Measurements from ENCODE around the gene CEP72.
"Not testable (repeated sequence)": the region's sequence is repeated elsewhere in the genome, so short reads cannot be mapped to it uniquely, and the experiment has no call there.

The CEP72 gene

DNA sequence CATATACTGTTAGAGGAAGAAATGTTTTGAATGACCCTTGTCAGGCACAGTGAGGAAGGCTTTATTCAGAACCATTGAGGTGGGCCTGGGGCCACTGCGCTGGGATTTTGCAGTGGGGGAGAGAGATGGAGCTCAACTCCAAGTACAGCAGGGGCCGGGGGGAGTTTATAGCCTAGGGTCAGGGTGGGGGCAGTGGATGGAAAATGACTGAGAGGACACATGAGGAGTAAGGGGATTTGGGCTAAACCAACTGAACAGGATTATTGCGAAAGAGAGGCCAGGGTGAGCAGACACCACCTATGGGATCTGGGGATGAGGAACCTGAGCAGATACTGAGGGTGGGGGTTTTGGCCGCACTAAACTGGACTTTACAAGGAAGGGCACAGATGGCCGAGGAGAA is 6.3 kb downstream of the CEP72 start:
- no peak for DNase-seq (ENCODE audit: low read depth)

- no peak for DNase-seq (ENCODE audit: low read depth)
Measured at GRCh38 chr5:619444-619843, 7.3 kb downstream of the CEP72 start.

- no peak for DNase-seq (ENCODE audit: low read depth)
Measured at GRCh38 chr5:620152-620551, 8.0 kb downstream of the CEP72 start.

DNA sequence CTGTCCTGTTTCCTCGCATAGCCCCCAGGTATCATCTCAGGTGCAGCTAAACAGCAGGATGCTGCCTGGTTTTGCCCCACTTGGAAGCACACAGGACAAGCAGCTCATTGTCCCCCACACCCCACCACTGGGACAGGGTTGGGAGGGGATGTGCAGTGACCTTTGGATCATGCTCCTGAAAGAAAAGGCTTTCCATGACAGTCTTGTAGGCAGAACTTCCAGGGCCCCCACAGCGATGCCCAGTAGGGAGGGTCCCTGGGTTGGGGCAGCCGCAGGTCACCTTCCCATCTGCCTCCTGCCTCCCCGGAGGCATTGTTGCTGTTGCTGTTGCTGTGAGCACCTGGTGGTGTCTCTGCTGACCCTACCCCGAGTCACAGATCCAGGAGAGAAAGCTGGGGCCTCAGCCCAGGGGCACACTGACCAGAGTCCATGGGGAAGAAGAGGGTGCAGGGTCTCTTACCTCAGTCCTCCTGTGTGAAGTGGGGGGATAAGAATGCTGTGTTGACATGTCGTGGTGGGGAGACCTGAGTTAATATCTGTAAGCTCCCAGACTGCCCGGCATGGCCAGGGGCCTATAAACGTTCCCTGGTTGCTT is 8.5 kb downstream of the CEP72 start:
- no peak for DNase-seq (ENCODE audit: low read depth)

DNA sequence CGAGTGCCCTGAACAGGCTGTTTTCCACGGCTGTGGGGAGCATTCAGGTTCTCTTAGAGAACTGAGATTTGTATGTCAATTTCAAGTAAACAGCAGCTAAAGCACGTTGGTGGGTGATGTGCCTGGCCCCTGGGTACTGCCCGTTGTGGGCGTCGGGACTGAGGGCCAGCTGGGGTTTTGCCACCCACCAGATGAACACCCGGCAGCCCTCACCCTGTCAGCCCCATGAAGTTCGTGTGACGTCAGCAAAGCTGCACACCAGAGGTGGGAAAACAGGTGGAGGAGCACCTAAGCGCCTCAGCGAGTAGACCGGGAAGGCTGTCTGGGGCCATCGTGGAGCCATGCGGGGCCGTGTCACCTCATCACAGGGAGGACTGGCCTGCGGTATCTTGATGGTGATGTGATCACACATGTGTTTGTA is 9.2 kb downstream of the CEP72 start:
- no peak for DNase-seq (ENCODE audit: low read depth)

GRCh38 chr5:622359-622758 is 10.2 kb downstream of the CEP72 start:
- DNase-seq (ENCODE audit: low read depth) = no peak

- DNase-seq (ENCODE audit: low read depth) = no peak
Measured at GRCh38 chr5:622946-623522, 10.9 kb downstream of the CEP72 start.

DNA sequence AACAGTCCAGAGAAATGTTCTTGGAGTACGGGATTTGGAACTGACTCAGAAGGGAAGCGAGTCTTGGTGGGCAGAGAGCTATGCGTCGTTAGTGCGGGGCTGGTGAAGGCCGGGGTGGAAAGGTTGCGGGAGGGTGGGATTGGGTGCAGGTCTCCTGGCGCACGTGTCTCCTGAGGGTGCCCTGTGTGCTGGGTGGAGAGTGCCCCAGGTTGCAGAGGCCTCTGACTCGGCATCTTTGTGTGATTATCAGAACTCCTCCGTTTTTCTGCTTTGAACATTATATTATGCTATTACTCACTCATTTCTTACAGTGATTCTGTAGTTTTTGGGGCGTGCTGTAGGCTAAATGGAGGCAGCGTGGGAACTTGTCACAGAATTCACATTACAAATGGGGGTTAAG is 11.4 kb downstream of the CEP72 start:
- no peak for DNase-seq (ENCODE audit: low read depth)

DNA sequence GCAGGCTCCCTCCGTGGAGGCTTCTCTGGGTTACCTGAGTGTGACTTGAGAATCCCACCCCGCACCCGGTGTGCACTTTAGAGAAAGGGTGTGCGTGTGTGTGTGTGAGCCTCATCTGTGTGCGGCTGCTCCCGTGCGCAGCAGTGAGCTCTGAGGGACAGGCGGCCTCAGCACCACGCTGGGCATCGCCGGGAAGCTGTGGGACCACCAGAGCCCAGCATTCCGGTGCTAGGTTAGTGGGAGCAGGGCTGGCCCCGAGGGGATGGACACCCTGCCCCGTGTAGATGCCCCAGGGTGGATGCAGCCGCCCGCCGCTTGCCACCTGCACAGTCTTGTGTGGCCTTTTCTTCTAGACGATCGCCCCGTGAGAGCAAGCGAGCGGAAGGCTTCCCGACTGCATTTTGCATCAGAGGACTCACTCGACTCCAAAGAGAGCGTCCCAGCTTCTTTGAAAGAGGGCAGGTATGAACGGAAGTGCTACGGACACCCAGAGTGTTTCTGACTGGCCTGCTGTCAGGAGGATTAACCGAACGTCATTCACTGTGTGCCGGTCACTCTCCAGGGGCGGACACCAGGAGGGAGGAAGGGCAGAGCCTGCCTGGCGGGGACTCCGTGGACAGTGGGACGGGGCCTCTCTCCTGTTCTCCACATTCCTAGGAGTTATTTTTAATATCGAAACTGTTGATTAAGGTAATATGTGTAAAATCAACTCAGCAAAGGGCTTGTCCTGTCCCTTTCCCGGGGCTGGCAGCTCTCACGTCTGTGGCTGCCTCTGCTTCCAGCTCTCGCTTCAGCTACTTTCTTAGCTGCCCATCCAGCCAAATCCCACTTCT is 12.2 kb downstream of the CEP72 start:
- no peak for DNase-seq (ENCODE audit: low read depth)

DNA sequence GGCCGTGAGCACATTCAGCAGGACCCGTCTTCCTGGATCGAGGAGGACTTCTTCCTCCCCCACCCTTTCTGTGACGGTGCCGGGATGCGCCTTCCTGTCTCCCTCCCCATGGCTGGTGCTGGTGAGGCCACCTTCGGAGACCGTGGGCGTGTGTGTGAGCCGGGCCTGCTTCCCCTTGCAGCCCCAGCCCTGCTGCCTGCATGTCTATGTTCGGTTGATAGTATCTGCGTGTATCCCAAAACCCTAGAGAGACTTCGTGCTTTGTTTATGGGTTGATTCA is 12.8 kb downstream of the CEP72 start:
- no peak for DNase-seq (ENCODE audit: low read depth)

DNA sequence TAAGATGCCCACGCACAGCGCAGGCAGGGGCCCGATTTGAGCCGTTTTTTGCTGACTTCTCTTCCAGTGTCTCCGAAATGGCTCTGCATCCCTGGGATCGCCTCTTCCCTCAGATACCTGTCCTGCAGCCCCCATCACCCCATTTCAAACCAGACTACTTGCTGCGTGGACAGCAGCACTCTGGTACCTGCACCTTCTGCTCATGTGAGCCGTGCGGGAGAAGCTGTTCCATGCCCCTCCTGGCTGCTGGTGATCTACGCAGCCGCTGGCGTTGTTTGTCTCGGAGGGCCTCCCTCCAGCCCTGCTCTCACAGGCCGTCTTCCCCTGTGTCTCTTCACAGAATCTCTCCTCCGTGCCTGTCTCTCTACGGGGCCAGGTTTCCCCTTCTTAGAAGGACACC is 13.4 kb downstream of the CEP72 start:
- no peak for DNase-seq (ENCODE audit: low read depth)

- no peak for DNase-seq (ENCODE audit: low read depth)
Measured at GRCh38 chr5:626850-627249, 14.7 kb downstream of the CEP72 start.

DNA sequence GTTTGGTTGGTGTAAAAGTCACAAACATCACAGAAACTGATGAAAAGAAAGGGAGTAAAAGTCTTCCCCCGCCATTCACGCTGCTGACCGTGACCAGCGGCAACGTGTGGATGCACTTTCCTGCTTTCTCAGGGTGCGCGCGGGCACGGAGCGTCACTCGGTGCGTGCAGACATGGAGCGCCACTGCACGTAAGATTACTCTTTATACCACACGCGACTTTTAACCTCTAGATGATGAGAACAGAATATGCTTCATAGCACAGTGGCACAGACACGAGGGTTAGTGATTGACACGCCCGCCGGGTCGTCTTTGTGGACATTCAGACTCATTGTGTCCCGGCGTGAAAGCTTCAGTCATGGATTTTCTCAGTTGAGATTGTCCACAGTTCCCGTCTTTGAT is 15.7 kb downstream of the CEP72 start:
- DNase-seq (ENCODE audit: low read depth) = no peak

DNA sequence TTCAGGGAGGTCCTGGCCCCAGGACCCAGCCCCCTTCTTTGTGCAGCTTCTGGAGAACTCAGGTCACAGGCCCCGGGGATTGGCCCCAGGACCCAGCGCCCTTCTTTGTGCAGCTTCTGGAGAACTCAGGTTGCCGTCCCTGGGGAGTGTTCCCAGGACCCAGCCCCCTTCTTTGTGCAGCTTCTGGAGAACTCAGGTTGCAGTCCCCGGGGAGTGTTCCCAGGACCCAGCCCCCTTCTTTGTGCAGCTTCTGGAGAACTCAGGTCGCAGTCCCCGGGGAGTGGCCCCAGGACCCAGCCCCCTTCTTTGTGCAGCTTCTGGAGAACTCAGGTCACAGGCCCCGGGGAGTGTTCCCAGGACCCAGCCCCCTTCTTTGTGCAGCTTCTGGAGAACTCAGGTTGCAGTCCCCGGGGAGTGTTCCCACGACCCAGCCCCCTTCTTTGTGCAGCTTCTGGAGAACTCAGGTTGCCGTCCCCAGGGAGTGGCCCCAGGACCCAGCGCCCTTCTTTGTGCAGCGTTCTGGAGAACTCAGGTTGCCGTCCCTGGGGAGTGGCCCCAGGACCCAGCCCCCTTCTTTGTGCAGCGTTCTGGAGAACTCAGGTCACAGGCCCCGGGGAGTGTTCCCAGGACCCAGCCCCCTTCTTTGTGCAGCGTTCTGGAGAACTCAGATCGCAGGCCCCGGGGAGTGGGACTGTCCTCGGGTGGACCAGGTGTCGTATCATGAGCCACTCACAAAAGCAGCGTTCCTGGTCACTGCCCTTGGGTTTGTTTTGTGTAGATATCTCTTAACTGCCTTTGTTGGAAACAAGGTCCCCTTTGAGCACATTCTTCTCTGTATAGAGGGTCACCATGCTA is 16.4 kb downstream of the CEP72 start:
- DNase-seq (ENCODE audit: low read depth) = not testable (repeated sequence)

- DNase-seq (ENCODE audit: low read depth) = no peak
Measured at GRCh38 chr5:633501-633955, 21.4 kb downstream of the CEP72 start.

- no peak for DNase-seq (ENCODE audit: low read depth)
Measured at GRCh38 chr5:634191-634590, 22.1 kb downstream of the CEP72 start.

DNA sequence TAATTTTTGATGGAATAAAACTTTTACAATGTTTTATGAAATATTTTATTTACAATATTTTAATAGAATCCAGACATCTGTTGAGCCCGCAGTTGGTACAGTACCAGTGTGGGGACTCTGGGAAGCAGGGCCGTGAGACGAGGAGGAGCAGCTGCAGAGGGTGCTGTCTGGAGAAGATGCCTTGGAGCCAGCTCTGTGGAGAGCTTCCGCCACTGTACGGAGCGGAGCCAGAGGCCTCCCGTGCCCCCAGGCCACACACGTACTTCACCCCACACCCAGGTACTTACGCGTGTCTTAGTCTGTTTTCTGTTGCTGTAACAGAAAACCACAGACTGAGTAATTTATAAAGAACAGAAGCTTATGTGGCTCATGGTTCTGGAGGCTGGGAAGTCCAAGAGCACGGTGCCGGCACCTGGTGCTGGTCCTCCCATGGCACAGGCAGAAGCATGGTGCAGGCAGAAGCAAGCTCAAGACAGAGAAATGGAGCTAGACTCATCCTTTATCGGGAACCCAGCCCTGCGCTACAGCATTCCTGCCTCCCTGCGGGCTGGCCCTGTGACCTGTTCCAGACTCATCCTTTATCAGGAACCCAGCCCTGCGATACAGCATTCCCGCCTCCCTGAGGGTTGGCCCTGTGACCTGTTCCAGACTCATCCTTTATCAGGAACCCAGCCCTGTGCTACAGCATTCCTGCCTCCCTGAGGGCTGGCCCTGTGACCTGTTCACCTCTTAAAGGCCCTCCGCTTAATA is 23.3 kb downstream of the CEP72 start:
- DNase-seq (ENCODE audit: low read depth) = no peak

GRCh38 chr5:636951-637350 is 24.8 kb downstream of the CEP72 start:
- DNase-seq (ENCODE audit: low read depth) = no peak

DNA sequence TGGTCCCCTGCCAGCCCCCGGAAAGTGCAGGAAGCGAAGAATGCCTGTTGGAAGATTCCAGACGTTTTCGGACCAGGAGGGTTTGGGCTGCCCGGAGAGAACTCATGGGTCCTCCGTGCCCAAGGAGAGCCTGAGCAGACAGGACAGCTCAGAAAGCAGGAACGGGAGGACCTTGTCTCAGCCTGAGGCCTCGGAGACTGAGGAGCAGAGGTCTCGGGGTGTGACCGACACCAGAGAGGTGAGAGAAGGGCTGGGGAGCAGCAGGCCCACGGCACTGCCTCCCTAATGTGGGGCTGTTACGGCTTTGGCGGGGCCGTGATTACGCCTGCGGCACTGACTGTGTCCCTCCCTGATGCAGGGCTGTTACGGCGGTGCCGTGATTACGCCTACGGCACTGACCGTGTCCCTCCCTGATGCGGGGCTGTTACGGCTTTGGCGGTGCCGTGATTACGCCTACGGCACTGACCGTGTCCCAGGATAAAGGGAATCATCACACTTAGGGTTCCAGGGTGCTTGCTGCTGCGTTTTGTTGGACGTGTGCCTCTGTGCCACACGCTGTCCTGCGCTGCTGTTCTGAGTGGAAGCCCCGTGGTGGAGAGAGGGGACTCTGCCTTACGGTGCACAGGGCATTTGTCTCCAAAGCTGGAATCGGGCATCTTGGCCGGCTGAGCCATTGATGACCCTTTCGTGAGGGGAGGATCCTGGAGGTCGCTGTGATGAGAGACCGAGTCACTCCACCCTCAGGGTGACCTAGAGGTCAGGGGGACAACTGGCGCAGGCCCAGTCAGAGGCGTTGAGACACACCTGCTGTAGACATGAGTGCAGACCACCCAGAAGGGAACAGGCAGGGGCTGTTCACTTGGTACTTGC is 25.7 kb downstream of the CEP72 start:
- no peak for DNase-seq (ENCODE audit: low read depth)

DNA sequence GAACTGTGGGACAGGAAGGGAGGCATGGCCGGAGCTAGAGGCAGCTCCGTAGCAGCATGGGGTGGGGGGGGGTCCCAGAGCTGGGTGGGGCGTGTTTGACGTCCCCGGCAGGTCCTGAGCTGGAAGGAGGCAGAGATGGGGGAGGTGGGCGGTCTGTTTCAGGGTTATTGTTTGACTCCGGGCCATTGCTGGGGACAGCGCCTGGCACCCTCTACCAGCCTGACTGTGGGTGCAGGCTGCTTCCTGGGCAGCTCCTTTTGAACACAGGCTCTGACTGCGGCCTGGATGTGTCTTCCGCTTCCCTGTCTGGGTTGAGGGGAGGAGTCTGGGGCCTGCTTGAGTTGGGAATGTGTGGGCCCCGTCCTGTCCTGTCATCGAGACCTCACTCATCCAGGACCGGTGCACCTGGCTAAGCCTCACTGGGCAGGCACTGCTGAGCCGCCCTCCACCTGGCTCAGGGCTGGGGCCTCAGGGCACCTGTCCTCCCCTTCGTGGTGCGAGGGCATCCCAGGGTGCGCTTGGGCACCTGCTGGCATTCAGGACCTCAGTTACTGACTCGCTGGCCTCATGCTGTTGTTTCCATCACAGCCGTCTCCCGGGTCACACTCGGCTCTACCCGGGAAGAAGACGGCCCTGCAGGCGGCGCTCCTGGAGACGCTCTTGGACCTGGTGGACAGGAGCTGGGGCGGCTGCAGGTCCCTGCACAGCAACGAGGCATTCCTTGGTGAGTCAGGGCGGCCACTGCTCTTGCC is 26.5 kb downstream of the CEP72 start:
- DNase-seq (ENCODE audit: low read depth) = no peak

GRCh38 chr5:639253-639530 is 27.1 kb downstream of the CEP72 start:
- DNase-seq (ENCODE audit: low read depth) = no peak

Measured in stimulated activated CD8-positive, alpha-beta memory T cell treated with anti-CD3 and anti-CD28 coated beads, Interleukin-4, amount 100 ng/mL, for 24 hours (primary cell).